ENCODE data around the gene SLC39A3. TPM values are rescaled to one million over a fixed set of nuclear protein-coding genes. Genes with fewer than 3 reads are reported as not detected.

The SLC39A3 gene
- total and polyA plus RNA-seq, 2 of the 8 experiments (the other 6 are each of a cell fraction or from before 2014, with no cell fraction given), result 33.0 to 52.9 TPM

DNA sequence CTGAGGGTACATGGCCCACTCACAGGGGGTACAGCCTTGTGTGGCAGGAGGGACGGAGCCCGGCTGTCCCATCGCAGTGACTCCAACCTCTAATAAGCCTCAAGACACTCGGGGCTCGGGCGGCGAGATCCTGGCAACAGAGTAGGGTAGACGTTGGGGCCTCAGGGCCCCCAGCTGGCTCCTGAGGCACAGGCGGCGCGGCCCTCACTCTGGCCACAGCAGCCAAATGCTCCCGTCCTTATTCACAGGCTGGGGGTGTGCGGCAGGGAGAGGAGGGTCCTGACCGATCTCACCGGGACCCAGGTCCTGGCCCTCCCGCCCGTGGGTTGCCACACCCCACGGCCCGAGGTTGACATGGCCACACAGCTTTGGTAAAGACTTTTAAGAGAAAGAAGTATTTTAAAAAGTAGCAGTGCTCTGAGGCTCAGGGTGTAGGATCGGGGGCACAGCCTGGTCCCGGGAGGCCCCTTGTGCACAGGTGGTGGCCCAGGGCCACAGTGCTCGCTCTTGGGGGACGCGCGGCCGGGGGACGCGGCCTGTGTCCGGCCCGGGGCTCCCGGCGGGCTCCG lies 7.6 kb downstream of the SLC39A3 start:
- H3K14ac ChIP-seq (ENCODE audit: insufficient read length), result no peak overlapping the region
- peaks cover 4 to 27% of the 10 kb centered on the region in 2 experiments for H4K20me1 ChIP-seq (replicated peaks in 1 of 2; ENCODE audit: control insufficient read depth in 1 of 2, insufficient read depth in 2 of 2, low read length in 2 of 2)
- no peaks in the 10 kb centered on the region for H3K4me1 ChIP-seq (replicated peaks in 1 of 4; ENCODE audit: control insufficient read depth in 3 of 4, insufficient read depth in 4 of 4, low read length in 3 of 4)
- H4K5ac ChIP-seq (ENCODE audit: insufficient read length, low read depth, low read length), result no peak overlapping the region
- no peak overlapping the region for H3K27ac ChIP-seq (ENCODE audit: low read depth, low read length)
- no peak overlapping the region for H3K9ac ChIP-seq (replicated peaks in 1 of 4; ENCODE audit: extremely low read depth in 1 of 4, low read depth in 3 of 4, low read length in 3 of 4)
- H3K18ac ChIP-seq (ENCODE audit: extremely low read depth, low read length), result no peak overlapping the region
- H3K79me2 ChIP-seq (ENCODE audit: control insufficient read depth in 1 of 2, insufficient read depth in 2 of 2, low read length in 2 of 2), result no peaks in the 10 kb centered on the region; a peak in 1 of 4 replicates
- no peak overlapping the region for H3K4ac ChIP-seq (replicated peaks; ENCODE audit: insufficient read length, low read depth, low read length)
- no peak overlapping the region for H3K23ac ChIP-seq (ENCODE audit: insufficient read length)
- CTCF ChIA-PET (ENCODE audit: partially characterized antibody), result no interaction called here
- no peaks in the 10 kb centered on the region for H3K27me3 ChIP-seq (replicated peaks in 1 of 4; ENCODE audit: control insufficient read depth in 3 of 4, extremely low read depth in 1 of 4, insufficient read depth in 3 of 4, low read length in 3 of 4)
- FAIRE-seq, result no peak
- POLR2A ChIA-PET (ENCODE audit: partially characterized antibody), result interaction anchor here (1.2 kb wide), 2 partner anchors 8 to 27 kb away, joined by 3 read pairs; no protein-coding TSS in a partner anchor
- H3K9me3 ChIP-seq (ENCODE audit: insufficient read depth in 2 of 2, low read depth in 1 of 2, low read length in 1 of 2), result no peaks in the 10 kb centered on the region
- WGBS, 2 experiments (ENCODE audit: extremely low coverage in 1 of 2, insufficient coverage in 1 of 2, insufficient read length in 1 of 2, insufficient replicate concordance in 2 of 2, low coverage in 1 of 2, low lambda C conversion rate in 2 of 2, missing lambda C conversion rate in 1 of 2), result 89% methylated on average over 32 of the region's 33 CpGs; no CpG with 5 or more reads in 1 of the 2 experiments
- H2BK15ac ChIP-seq (ENCODE audit: low read length), result no peak overlapping the region
- no peaks in the 10 kb centered on the region for H3K23me2 ChIP-seq (ENCODE audit: low read depth, low read length)
- no peak overlapping the region for H2AFZ ChIP-seq (ENCODE audit: low read length)
- H4K8ac ChIP-seq (ENCODE audit: extremely low read depth, insufficient read depth, low read length), result no peak overlapping the region
- no peak overlapping the region for H3K4me2 ChIP-seq (ENCODE audit: insufficient read depth in 1 of 2, low read depth in 2 of 2, low read length in 2 of 2)
- no peak overlapping the region for H2BK12ac ChIP-seq (ENCODE audit: low read depth, low read length)
- H4K91ac ChIP-seq (replicated peaks; ENCODE audit: insufficient read length, low read length), result no peak overlapping the region
- no peak overlapping the region for H2BK20ac ChIP-seq (ENCODE audit: low read length)
- no peak overlapping the region for H3K56ac ChIP-seq (replicated peaks; ENCODE audit: insufficient read length, low read depth, low read length)
- H3K36me3 ChIP-seq (ENCODE audit: control insufficient read depth in 2 of 4, insufficient read depth in 4 of 4, low read length in 3 of 4), result peaks cover 3 to 30% (median 8%) of the 10 kb centered on the region in 4 experiments; a peak in 6 of 8 replicates
- no peak overlapping the region for H3K4me3 ChIP-seq (ENCODE audit: extremely low read depth in 1 of 4, insufficient read depth in 2 of 4, low read depth in 3 of 4, low read length in 4 of 4)
- no peak overlapping the region for H2BK120ac ChIP-seq (replicated peaks; ENCODE audit: low read depth, low read length)
- no peak overlapping the region for H2BK5ac ChIP-seq (ENCODE audit: low read depth, low read length)
- no peaks in the 10 kb centered on the region for H3K79me1 ChIP-seq (ENCODE audit: low read depth, low read length)
- no peak overlapping the region for H2AK5ac ChIP-seq (ENCODE audit: low read depth, low read length)
- DNase-seq (ENCODE audit: low read depth in 1 of 2, low spot score in 2 of 2), result no peak
- TF ChIP-seq EP300 (IDR thresholded peaks at IDR 0.05; ENCODE audit: borderline replicate concordance in 1 of 2, low read depth in 2 of 2, low read length in 2 of 2) (no peak), ASH2L (IDR thresholded peaks at IDR 0.05; ENCODE audit: low read length) (no peak), EZH2 (IDR thresholded peaks at IDR 0.05; ENCODE audit: low read depth, low read length, severe bottlenecking) (no peak), SP4 (IDR thresholded peaks at IDR 0.05; ENCODE audit: low read length) (no peak), CHD2 (IDR thresholded peaks at IDR 0.05; ENCODE audit: low read length) (no peak), CTBP2 (IDR thresholded peaks at IDR 0.05; ENCODE audit: borderline replicate concordance, insufficient read depth, insufficient read length, low read length) (no peak), HDAC2 (IDR thresholded peaks at IDR 0.05; ENCODE audit: borderline replicate concordance in 1 of 2, low read depth in 2 of 2, low read length in 2 of 2) (no peak), MAFK (IDR thresholded peaks at IDR 0.05; ENCODE audit: low read depth, low read length) (no peak), TAF1 (IDR thresholded peaks at IDR 0.05; ENCODE audit: low read depth, low read length) (no peak), NRF1 (IDR thresholded peaks at IDR 0.05; ENCODE audit: low read depth, low read length) (no peak), CTCF (IDR thresholded peaks at IDR 0.05; ENCODE audit: control extremely low read depth in 1 of 3, insufficient read depth in 1 of 3, low read depth in 1 of 3, low read length in 3 of 3) (no peak)

Data from H1 (cell line).